HG02610 (cell line): ENCODE results near the gene CYP1A2.
"Not testable (repeated sequence)": the region's sequence is repeated elsewhere in the genome, so short reads cannot be mapped to it uniquely, and the experiment has no call there.

Experiments
- ATAC-seq: cut with Tn5 transposase; IDR thresholded peaks from one replicate; pipeline ENCODE4 v1.9.1; 2021; ENCODE audit warnings: mild to moderate bottlenecking, moderate library complexity; ENCODE audit not compliant: unreplicated experiment

Gene CYP1A2, protein sequence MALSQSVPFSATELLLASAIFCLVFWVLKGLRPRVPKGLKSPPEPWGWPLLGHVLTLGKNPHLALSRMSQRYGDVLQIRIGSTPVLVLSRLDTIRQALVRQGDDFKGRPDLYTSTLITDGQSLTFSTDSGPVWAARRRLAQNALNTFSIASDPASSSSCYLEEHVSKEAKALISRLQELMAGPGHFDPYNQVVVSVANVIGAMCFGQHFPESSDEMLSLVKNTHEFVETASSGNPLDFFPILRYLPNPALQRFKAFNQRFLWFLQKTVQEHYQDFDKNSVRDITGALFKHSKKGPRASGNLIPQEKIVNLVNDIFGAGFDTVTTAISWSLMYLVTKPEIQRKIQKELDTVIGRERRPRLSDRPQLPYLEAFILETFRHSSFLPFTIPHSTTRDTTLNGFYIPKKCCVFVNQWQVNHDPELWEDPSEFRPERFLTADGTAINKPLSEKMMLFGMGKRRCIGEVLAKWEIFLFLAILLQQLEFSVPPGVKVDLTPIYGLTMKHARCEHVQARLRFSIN

GRCh38 chr15:74748322-74748946 lies at the start of gene CYP1A2:
CYP1A2 (plus strand) TSS chr15:74748845; CDS start chr15:74749739, 894 bp downstream.
- ATAC-seq = no peak

DNA sequence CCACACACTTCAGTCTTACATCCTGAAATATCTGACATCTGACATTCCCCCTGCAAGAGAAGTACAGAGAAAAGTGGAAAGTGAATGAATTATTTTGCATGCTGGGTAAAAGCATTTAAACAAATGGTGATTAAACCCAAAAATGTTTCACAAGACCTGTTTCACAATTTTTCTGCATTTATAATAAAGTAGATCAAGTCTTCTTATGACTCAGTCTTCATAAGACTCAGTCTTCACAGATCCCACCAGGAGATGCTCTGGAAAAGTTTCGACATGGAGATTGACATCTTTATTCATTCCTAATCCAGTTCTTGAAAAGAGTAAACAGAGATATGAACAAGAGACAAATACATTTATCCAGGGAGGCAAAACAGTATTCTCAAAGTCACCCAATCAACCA lies 39.6 kb upstream of the CYP1A2 start:
- no peak for ATAC-seq

DNA sequence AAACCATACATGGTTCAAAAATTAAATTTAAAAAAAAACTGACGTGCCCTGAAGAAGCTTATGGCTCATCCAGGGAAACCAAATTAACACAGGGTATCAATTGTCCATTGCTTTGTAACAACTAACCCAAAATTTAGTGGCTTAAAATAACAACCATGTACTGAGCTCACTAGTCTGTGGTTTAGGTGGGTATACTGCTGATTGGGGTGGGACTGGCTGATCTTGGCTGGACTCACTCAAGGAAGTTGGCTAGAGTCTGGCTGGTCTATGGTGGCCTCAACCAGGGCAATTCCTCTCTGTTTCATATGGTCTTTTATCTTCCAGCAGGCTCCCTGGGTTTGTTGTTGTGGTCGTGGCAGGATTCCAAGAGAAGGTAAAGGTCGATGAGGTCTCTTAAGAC lies 38.8 kb upstream of the CYP1A2 start:
- ATAC-seq = no peak

DNA sequence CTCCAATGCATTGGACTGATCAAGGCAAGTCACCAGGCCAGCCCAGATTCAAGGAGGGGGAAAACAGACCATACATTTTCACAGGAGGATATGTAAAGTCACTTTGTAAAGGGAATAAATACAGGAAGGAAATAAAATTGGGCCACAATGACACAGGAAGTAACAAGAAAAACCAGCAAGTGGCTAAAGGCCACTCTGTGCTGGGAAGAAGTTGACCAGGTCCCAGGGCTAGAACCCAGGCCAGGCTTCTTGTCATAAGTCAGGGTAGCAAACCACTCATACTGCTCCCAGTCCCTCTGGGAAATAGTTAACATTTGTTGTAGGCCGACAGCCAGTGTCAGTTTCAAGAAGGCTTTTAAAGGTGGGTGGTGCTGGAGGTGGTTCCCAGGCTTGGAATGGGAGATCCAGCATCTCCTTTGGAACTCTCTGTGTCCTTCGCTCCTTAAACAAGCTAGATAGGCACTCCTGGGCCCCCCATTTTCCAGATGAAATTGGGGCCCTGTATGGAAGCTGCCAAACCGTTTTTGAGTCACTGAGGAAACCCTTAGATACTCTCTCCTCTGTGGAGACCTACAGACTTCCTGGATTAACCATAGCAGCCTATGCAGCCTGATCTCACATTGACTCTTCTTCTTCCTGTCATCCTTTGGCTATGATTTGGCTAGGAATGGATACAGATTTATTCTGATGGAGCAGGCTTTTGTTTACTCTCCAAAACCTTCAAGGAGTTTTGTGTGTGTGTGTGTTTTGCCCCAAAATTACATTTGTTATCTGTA lies 38.1 kb upstream of the CYP1A2 start:
- no peak for ATAC-seq

DNA sequence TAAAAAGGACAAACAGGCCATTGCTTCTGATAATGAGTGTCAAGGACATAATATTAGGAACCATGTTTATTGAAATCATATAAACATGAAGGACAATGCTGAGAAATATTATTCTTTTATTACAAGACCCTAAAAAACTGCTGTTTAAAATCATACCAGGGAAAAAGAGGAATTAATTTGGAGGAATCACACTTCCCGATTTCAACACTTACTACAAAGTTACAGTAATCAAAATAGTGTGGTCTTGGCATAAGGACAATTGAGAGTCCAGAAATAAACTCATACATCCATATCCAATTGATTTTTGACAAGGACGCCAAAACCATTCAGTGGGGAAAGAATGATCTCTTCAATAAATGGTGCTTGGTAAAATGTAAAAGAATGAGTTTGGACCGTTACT lies 36.3 kb upstream of the CYP1A2 start:
- ATAC-seq = no peak

- no peak for ATAC-seq
Observed at GRCh38 chr15:74716651-74717050, 32.0 kb upstream of the CYP1A2 start.

DNA sequence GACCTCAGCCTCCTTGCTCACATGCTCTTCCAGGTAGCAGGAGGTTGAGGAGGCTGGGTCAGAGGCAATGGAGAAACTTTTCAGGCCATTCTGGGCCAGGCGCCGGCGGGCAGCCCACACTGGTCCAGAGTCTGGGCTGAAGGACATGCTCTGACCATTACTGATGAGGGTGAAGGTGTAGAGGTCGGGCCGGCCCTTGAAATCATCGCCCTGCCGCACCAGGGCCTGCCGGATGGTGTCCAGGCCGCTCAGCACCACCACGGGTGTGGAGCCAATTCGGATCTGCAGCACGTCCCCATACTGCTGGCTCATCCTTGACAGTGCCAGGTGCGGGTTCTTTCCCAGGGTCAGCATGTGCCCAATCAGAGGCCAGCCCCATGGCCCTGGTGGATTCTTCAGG lies 26.1 kb upstream of the CYP1A2 start:
- no peak for ATAC-seq

DNA sequence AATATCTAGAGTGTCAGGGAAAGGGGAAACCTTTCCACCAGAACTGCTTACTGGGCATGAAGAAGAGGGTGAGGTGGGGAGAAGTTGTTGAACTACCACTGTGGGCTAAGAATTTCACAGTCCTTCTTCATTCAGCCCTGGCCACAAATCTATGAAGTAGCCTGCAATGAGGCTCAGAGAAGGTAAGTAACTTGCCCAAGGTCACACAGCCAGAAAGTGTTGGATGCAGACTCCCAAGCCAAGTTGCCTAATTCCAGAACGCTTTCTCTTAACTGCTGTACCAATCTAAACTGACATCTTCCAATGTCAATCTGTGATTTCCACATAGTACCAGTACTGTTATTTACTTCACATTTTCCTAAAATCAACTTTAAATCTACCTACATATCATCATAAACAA lies 25.5 kb upstream of the CYP1A2 start:
- ATAC-seq = no peak

DNA sequence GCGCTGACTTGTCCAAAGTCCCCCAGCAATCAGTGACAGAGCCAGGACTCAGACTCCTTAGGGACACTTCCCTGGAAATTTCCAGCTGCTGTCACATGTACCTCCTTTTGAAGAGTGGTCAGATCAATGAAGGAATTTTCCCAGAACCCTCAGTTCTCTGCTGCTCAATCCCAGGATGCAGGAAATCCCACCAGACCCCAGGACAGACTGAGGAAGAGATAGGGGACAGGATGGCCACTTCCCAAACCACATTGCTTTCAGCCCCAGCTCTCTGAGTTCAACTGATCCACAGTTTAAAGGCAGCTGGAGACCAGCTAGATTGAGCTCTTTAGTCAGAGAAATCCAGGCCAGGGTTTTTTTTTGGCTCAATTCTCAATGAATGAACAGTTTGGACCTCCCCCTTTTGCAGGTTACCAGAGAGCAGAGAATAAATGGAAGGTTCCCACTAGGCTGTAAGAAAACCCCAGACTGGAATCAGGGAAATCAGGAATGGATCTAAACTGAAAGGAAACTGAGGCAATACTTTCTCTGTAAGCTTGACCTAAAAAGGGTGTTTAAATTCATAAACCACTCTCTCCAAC lies 24.8 kb upstream of the CYP1A2 start:
- no peak for ATAC-seq

DNA sequence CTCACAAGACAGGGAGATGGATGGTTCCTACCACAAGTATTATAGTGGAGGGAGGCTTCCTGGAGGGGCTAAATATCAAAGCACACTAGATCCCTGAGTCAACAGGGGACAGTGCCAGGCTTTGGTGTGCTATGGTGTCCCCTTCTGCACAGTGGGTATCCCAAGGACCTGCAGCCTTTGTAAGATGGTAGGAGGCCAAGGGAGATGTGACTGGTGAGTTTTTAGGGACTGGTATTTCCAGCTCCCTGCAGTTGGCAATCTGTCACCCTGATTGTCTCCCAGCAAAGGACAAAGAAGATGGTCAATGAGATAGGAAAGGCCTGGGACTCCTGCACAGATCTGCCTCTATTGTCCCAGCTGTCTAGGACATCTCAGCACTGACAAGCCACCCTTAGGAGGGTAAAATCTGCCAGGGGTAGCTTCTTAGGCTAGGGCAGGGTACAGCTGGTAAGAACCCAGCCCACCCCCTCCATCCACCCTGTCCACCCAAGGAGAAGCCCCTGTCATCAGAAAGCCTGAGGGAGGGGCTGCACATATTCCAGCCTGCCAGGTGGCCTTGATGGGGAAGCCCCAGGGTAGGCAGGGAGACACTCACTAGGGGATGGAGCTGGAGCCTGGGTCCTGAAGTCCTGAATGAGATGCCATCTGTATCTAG lies 23.9 kb upstream of the CYP1A2 start:
- no peak for ATAC-seq

DNA sequence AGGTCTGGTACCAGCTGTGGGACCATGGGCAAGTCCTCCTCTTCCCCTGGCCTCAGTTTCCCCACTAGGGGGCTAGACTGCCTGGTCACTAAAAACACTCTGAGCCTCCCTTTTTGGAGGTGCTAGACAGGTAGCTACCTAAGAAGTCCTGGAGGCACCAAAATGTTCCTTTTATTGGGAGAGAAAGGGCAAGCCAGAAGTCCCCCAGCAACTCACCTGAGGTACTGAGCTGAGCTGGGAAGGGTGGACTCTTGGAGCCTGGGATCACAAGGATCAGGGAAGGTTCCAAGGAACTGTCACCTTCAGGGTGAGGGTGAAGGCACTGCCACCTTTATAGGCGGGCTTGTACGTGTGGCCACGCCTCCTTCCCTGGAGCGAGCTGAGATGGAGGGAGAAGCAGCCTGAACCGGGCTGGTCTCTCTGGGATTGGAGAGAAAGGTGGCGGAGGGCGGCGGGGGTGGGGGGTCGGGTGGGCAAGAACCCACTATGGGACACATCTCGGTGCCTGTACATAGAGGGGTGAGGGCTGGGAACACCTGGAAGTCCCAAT lies 23.3 kb upstream of the CYP1A2 start, which contains the start of gene CYP1A1:
TSS of gene CYP1A1 (minus strand) at position 304 of the 550 bp plus-strand sequence. CDS start 2,431 bp downstream, outside the sequence.
- no peak for ATAC-seq

GRCh38 chr15:74725845-74726773 lies 22.5 kb upstream of the CYP1A2 start:
- ATAC-seq = no peak

DNA sequence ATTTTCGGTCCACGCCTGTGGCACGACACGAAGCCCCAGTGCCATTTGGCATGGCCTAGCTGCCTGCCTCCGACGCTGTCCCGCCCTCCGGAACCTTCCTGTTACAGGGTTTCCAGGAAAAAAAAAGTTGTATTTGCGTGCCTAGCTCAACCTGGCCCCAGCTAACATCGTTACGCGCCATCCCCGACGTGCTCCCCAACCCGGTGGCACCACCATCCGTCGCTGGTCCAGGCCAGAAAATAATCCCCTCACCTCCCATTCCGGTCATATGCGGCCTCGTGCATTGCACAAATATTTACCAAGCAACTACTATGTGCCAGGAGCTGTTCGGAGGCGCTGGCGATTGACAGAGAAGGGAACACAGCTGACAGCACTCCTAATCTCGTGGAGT lies 21.9 kb upstream of the CYP1A2 start:
- ATAC-seq = no peak

DNA sequence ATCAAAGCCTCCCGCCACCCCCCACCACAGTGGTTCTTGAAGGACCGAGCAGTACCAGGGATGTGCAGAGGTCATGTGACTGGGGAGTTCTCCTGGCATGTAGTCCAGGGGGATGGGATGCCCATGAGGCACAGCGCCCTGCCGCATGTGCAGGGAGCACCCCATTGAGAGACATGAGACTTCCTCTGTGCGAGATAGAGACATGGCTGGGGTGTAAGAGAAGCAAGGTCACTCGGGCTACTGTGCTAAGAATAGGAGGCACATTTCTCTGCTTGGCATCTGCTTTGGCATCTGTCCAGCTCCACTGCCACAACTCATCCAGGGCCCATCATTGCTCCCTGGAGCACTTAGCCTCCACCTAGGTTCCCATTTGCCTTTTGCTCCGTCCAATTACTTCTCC lies 20.9 kb upstream of the CYP1A2 start:
- no peak for ATAC-seq

GRCh38 chr15:74728699-74729098 lies 19.9 kb upstream of the CYP1A2 start:
- ATAC-seq = not testable (repeated sequence)

- ATAC-seq = not testable (repeated sequence)
Observed at GRCh38 chr15:74729372-74729771, 19.3 kb upstream of the CYP1A2 start.

- no peak for ATAC-seq
Observed at GRCh38 chr15:74730619-74731316, 17.9 kb upstream of the CYP1A2 start.

GRCh38 chr15:74732846-74733245 lies 15.8 kb upstream of the CYP1A2 start:
- no peak for ATAC-seq

- ATAC-seq = no peak
Observed at GRCh38 chr15:74733269-74733668, 15.4 kb upstream of the CYP1A2 start.
